Body of pancreas (tissue), 4 donors: ENCODE data around the gene PDE9A. TPM values are rescaled to one million over a fixed set of nuclear protein-coding genes. Genes with fewer than 3 reads are reported as not detected.

Experiments
- ATAC-seq: fragments of 150-250 bp; one replicate; pipeline ENCODE4 v1.9.1; 2016
- DNase-seq, 4 donors: peaks; one replicate each; pipeline ENCODE4 v3.0.0-alpha.2; 2019
- H3K27ac ChIP-seq, 4 donors: fragments of 200-600 bp; sonication (generic); 1 replicate in 3 of 4; 2 replicates in 1 of 4; pipeline versions ENCODE4 v1.5.1 to v1.6.1; 2016 to 2019; ENCODE audit warnings: mild to moderate bottlenecking in 1 of 4, mixed read lengths in 1 of 4, moderate library complexity in 1 of 4
- H3K27me3 ChIP-seq, 2 donors: fragments of 200-600 bp; sonication (generic); one replicate each; pipeline ENCODE4 v1.6.0; 2016; ENCODE audit warnings: mild to moderate bottlenecking in 1 of 2
- H3K36me3 ChIP-seq, 2 donors: fragments of 200-600 bp; sonication (generic); replicated peaks in 1 of 2; 2 replicates each; pipeline ENCODE4 v1.5.1; 2016; ENCODE audit warnings: low read depth in 2 of 2; ENCODE audit not compliant: insufficient read depth in 1 of 2
- H3K4me1 ChIP-seq: fragments of 200-600 bp; sonication (generic); one replicate; pipeline ENCODE4 v1.6.0; 2016
- H3K4me3 ChIP-seq, 2 donors: fragments of 200-600 bp; sonication (generic); 1 replicate in 1 of 2; 2 replicates in 1 of 2; pipeline ENCODE4 v1.5.1; 2016 to 2019
- H3K9me3 ChIP-seq, 3 donors: fragments of 200-600 bp; sonication (generic); 1 replicate in 2 of 3; 2 replicates in 1 of 3; pipeline ENCODE4 v1.5.1; 2016
- CTCF ChIP-seq, 7 experiments: fragments of 450-650 bp in 4 of 7; fragments of 200-600 bp in 3 of 7; sonication (generic) in 3 of 7; IDR thresholded peaks; one replicate each; pipeline ENCODE4 v1.5.1; 2016 to 2019; ENCODE audit warnings: antibody characterized with exemption in 7 of 7
- POLR2A ChIP-seq, 3 donors: fragments of 450-650 bp; IDR thresholded peaks; one replicate each; pipeline ENCODE4 v1.6.1; 2016; ENCODE audit warnings: antibody characterized with exemption in 3 of 3, mild to moderate bottlenecking in 2 of 3
- WGBS, 2 donors: methylation state at CpG; one replicate each; pipeline ENCODE4 v1.1.5; 2017; 5-methylcytosine and 5-hydroxymethylcytosine counted together
- intact Hi-C: fragments of 100-400 bp; cut with DNase I; formaldehyde crosslinking; loops from one replicate; pipeline ENCODE4 v1.15.1; 2023
- total RNA-seq, 2 donors: library from RNA; depleted of rRNA; stranded (reverse); fragments of >200 nt; gene quantifications; one replicate each; pipeline ENCODE4 v1.1.0, GENCODE V29; 2016

PDE9A gene
- total RNA-seq, 2 donors from 2014 or later = 5.2 to 7.9 TPM

GRCh38 chr21:42676808-42677207 lies 23.4 kb downstream of the PDE9A start:
- Histone ChIP-seq H3K4me1 (peaks cover 4% of the 10 kb centered on the region), H3K4me3 (no peak overlapping the region), H3K9me3 (no peaks in the 10 kb centered on the region), H3K27me3 (no peaks in the 10 kb centered on the region), H3K27ac (no peak overlapping the region), H3K36me3 (no peaks in the 10 kb centered on the region)
- DNase-seq (no peak), ATAC-seq (no peak)
- intact Hi-C loops = no loop called here
- 75 to 77% methylated on average over 7 to 8 of the region's 8 CpGs for WGBS, 2 donors
- TF ChIP-seq POLR2A (IDR thresholded peaks at IDR 0.05) = no peak
- TF ChIP-seq CTCF (IDR thresholded peaks at IDR 0.05) = no peak

- no peaks in the 10 kb centered on the region for H3K4me1 ChIP-seq
- intact Hi-C loops = no loop called here
- ATAC-seq (no peak), DNase-seq (no peak)
- no peaks in the 10 kb centered on the region for H3K9me3 ChIP-seq
- H3K36me3 ChIP-seq = no peaks in the 10 kb centered on the region
- no peaks in the 10 kb centered on the region for H3K27me3 ChIP-seq
- no peak for TF ChIP-seq POLR2A (IDR thresholded peaks at IDR 0.05)
- TF ChIP-seq CTCF (IDR thresholded peaks at IDR 0.05) = no peak
- no peak overlapping the region for H3K27ac ChIP-seq
- H3K4me3 ChIP-seq = no peak overlapping the region
- 53 to 61% methylated on average over 17 to 20 of the region's 20 CpGs for WGBS, 2 donors
Observed at GRCh38 chr21:42677339-42678321, 24.2 kb downstream of the PDE9A start.

GRCh38 chr21:42678618-42679295 lies 25.3 kb downstream of the PDE9A start:
- Histone ChIP-seq H3K4me3 (no peak overlapping the region), H3K27ac (no peak overlapping the region), H3K36me3 (no peaks in the 10 kb centered on the region), H3K9me3 (no peaks in the 10 kb centered on the region), H3K4me1 (no peaks in the 10 kb centered on the region), H3K27me3 (no peaks in the 10 kb centered on the region)
- no peak for TF ChIP-seq CTCF (IDR thresholded peaks at IDR 0.05)
- TF ChIP-seq POLR2A (IDR thresholded peaks at IDR 0.05) = no peak
- WGBS, 2 donors = 73 to 76% methylated on average over 17 to 23 of the region's 23 CpGs
- intact Hi-C loops = no loop called here
- DNase-seq (no peak), ATAC-seq (no peak)

- DNase-seq = no peak
- no peak for ATAC-seq
- no peaks in the 10 kb centered on the region for H3K27me3 ChIP-seq
- no peaks in the 10 kb centered on the region for H3K36me3 ChIP-seq
- TF ChIP-seq POLR2A (IDR thresholded peaks at IDR 0.05) = no peak
- no peak for TF ChIP-seq CTCF (IDR thresholded peaks at IDR 0.05)
- H3K4me1 ChIP-seq = no peaks in the 10 kb centered on the region
- 80 to 83% methylated on average over 19 to 22 of the region's 22 CpGs for WGBS, 2 donors
- intact Hi-C loops = no loop called here
- no peak overlapping the region for H3K27ac ChIP-seq
- no peaks in the 10 kb centered on the region for H3K9me3 ChIP-seq
- H3K4me3 ChIP-seq = no peak overlapping the region
Observed at GRCh38 chr21:42679319-42680057, 26.1 kb downstream of the PDE9A start.
